ENCODE measurements around the gene SNAP23.

SNAP23 gene

DNA sequence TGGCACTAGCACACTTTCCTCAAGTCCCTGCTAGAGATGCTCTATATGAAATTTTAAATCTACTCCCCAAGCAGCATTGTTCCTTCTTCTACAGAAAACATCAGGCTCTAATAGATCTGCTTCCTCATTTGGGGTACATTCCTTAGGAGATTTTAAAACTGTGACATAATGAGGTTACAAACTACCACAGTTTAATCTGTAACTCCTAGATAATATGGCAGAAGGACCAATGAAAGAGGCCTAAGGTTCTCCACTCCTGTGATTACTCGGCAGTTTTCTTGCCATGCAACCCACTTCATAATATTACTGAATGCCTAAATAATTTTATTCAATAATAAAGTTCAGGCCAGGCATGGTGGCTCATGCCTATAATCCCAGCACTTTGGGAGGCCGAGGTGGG, 20.6 kb upstream of the SNAP23 start:
- Histone ChIP-seq H3F3A (ENCODE audit: insufficient read depth, low read length) (no peaks in the 10 kb centered on the region), H3K27ac (ENCODE audit: low read depth, low read length, poor library complexity, severe bottlenecking) (peak overlapping the region; percentile 37), H3K27me3 (ENCODE audit: insufficient read depth, low read length) (no peaks in the 10 kb centered on the region), H3K9me3 (ENCODE audit: low read length) (no peaks in the 10 kb centered on the region), H3K36me3 (ENCODE audit: insufficient read depth, low read length) (peaks cover 14% of the 10 kb centered on the region; the same call in 1 of the 2 replicates), H3K4me3 (ENCODE audit: low read depth, low read length, poor library complexity, severe bottlenecking) (no peak overlapping the region), H3K4me2 (ENCODE audit: low read length) (no peak overlapping the region), H3K9me2 (ENCODE audit: low read depth, low read length) (no peaks in the 10 kb centered on the region), H3K79me2 (ENCODE audit: insufficient read depth, low read length) (peaks cover 41% of the 10 kb centered on the region), H3K9ac (ENCODE audit: low read length) (no peak overlapping the region), H2AFZ (ENCODE audit: low read length) (no peak overlapping the region), H3K4me1 (ENCODE audit: insufficient read depth, low read length, severe bottlenecking) (peaks cover 40% of the 10 kb centered on the region), H4K20me1 (ENCODE audit: insufficient read depth, low read length) (no peaks in the 10 kb centered on the region)
- no peak for TF ChIP-seq EZH2 (IDR thresholded peaks at IDR 0.05; ENCODE audit: borderline replicate concordance, low read length)
- TF ChIP-seq, protein P1, sequence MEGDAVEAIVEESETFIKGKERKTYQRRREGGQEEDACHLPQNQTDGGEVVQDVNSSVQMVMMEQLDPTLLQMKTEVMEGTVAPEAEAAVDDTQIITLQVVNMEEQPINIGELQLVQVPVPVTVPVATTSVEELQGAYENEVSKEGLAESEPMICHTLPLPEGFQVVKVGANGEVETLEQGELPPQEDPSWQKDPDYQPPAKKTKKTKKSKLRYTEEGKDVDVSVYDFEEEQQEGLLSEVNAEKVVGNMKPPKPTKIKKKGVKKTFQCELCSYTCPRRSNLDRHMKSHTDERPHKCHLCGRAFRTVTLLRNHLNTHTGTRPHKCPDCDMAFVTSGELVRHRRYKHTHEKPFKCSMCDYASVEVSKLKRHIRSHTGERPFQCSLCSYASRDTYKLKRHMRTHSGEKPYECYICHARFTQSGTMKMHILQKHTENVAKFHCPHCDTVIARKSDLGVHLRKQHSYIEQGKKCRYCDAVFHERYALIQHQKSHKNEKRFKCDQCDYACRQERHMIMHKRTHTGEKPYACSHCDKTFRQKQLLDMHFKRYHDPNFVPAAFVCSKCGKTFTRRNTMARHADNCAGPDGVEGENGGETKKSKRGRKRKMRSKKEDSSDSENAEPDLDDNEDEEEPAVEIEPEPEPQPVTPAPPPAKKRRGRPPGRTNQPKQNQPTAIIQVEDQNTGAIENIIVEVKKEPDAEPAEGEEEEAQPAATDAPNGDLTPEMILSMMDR (IDR thresholded peaks at IDR 0.05; ENCODE audit: low read length), result no peak

- TF ChIP-seq EZH2 (IDR thresholded peaks at IDR 0.05; ENCODE audit: borderline replicate concordance, low read length), result no peak
- TF ChIP-seq, protein P1 (IDR thresholded peaks at IDR 0.05; ENCODE audit: low read length), result no peak
- H3K36me3 ChIP-seq (ENCODE audit: insufficient read depth, low read length), result peaks cover 18% of the 10 kb centered on the region
- peaks cover 19% of the 10 kb centered on the region for H3K4me1 ChIP-seq (ENCODE audit: insufficient read depth, low read length, severe bottlenecking)
- H3K4me2 ChIP-seq (ENCODE audit: low read length), result no peak overlapping the region
- no peak overlapping the region for H3K4me3 ChIP-seq (ENCODE audit: low read depth, low read length, poor library complexity, severe bottlenecking)
- peaks cover 65% of the 10 kb centered on the region for H3K79me2 ChIP-seq (ENCODE audit: insufficient read depth, low read length)
- H4K20me1 ChIP-seq (ENCODE audit: insufficient read depth, low read length), result peaks cover 3% of the 10 kb centered on the region; the same call in 1 of the 2 replicates
- H2AFZ ChIP-seq (ENCODE audit: low read length), result no peak overlapping the region
- H3K9me3 ChIP-seq (ENCODE audit: low read length), result 0 out of 2 replicates have a peak, but pooled peaks cover 5% of the 10 kb centered on the region
- H3F3A ChIP-seq (ENCODE audit: insufficient read depth, low read length), result no peaks in the 10 kb centered on the region
- H3K9ac ChIP-seq (ENCODE audit: low read length), result no peak overlapping the region
- H3K9me2 ChIP-seq (ENCODE audit: low read depth, low read length), result no peaks in the 10 kb centered on the region
- no peaks in the 10 kb centered on the region for H3K27me3 ChIP-seq (ENCODE audit: insufficient read depth, low read length)
- H3K27ac ChIP-seq (ENCODE audit: low read depth, low read length, poor library complexity, severe bottlenecking), result no peak overlapping the region
Measured at GRCh38 chr15:42482701-42483100, 12.7 kb upstream of the SNAP23 start.

DNA sequence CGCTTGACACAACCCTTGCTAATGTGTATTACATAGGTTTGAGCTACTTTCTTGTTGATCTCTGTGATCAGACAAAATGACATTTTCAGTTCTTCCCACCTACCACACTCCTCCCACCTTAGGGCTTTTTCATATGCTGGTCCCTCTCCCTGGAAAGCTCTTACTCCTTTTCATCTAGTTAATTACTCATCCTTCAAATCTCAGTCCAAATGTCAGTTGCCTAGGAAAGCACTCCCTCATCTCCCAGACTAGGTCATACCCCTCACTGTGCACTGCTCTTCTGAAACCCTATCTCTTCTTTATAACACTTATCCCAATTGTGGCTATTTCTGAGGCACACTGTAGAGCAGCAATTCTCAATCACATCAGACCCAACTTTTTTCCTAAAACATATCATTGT, 11.8 kb upstream of the SNAP23 start:
- Histone ChIP-seq H3K27ac (ENCODE audit: low read depth, low read length, poor library complexity, severe bottlenecking) (no peak overlapping the region), H3K36me3 (ENCODE audit: insufficient read depth, low read length) (peaks cover 18% of the 10 kb centered on the region), H3K79me2 (ENCODE audit: insufficient read depth, low read length) (peaks cover 75% of the 10 kb centered on the region), H3K4me3 (ENCODE audit: low read depth, low read length, poor library complexity, severe bottlenecking) (no peak overlapping the region), H3F3A (ENCODE audit: insufficient read depth, low read length) (no peaks in the 10 kb centered on the region), H3K4me1 (ENCODE audit: insufficient read depth, low read length, severe bottlenecking) (peaks cover 29% of the 10 kb centered on the region), H3K9me2 (ENCODE audit: low read depth, low read length) (no peaks in the 10 kb centered on the region), H3K9me3 (ENCODE audit: low read length) (0 out of 2 replicates have a peak, but pooled peaks cover 5% of the 10 kb centered on the region), H3K4me2 (ENCODE audit: low read length) (no peak overlapping the region), H2AFZ (ENCODE audit: low read length) (no peak overlapping the region), H4K20me1 (ENCODE audit: insufficient read depth, low read length) (peaks cover 3% of the 10 kb centered on the region; the same call in 1 of the 2 replicates), H3K9ac (ENCODE audit: low read length) (no peak overlapping the region), H3K27me3 (ENCODE audit: insufficient read depth, low read length) (no peaks in the 10 kb centered on the region)
- TF ChIP-seq, protein P1 (IDR thresholded peaks at IDR 0.05; ENCODE audit: low read length), result no peak
- TF ChIP-seq EZH2 (IDR thresholded peaks at IDR 0.05; ENCODE audit: borderline replicate concordance, low read length), result no peak
